ENCODE data around the gene CREB3L2. TPM values are rescaled to one million over a fixed set of nuclear protein-coding genes. Genes with fewer than 3 reads are reported as not detected.
"Not testable (repeated sequence)": the region's sequence is repeated elsewhere in the genome, so short reads cannot be mapped to it uniquely, and the experiment has no call there.

Gene CREB3L2
- total and polyA plus RNA-seq, 4 donors: 13.0 to 25.7 (median 19.5) TPM

DNA sequence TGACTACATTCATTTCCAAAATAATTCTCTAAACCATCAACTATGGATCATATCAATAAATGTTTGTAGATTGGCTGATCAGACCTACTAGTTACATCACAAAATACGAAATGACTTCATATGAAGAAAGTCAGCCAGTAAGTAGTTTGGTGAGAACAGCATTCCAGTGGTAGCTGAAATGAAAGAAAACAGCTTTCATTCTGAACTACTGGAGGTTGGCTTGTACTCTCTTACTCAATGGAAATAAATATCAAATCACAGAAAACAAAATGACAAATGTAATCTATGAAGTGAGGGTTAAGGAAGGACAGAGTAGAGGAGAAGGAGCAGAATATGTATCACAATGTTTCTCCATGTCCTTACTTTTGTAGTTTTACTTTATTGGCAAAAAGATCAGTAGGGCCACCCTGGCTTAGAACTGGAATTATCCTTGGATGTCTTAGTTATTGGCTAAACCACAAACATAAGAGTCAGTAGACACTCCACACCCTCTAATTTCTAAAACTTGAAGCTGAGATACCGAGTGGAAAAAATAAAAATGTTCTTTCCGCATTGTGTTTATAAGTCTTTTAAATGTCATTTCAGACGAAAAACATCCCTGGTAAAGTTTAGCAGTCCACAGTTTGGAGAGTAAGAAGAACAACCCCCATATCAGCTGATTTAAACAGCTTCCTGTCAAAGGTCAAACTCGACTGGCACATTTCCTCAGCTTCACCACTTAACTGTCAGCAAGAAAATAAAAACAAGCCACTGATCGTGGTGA, 81.1 kb downstream of the CREB3L2 start:
- no peak for DNase-seq (ENCODE audit: low read depth in 4 of 6, low spot score in 6 of 6)
- Histone ChIP-seq H3K4me3 (ENCODE audit: low read depth, low read length) (no peak overlapping the region), H3K9me3 (ENCODE audit: control insufficient read depth, insufficient read depth, low read length) (no peaks in the 10 kb centered on the region), H3K4me1 (ENCODE audit: control insufficient read depth, insufficient read depth, low read length) (no peaks in the 10 kb centered on the region), H3K36me3 (ENCODE audit: control insufficient read depth, insufficient read depth, low read length) (peaks cover 3% of the 10 kb centered on the region), H3K27ac (ENCODE audit: low read depth, low read length) (no peak overlapping the region), H3K27me3 (ENCODE audit: control insufficient read depth, insufficient read depth, low read length) (no peaks in the 10 kb centered on the region)
- WGBS (ENCODE audit: insufficient coverage): 100% methylated on average over 1 of the region's 6 CpGs

DNA sequence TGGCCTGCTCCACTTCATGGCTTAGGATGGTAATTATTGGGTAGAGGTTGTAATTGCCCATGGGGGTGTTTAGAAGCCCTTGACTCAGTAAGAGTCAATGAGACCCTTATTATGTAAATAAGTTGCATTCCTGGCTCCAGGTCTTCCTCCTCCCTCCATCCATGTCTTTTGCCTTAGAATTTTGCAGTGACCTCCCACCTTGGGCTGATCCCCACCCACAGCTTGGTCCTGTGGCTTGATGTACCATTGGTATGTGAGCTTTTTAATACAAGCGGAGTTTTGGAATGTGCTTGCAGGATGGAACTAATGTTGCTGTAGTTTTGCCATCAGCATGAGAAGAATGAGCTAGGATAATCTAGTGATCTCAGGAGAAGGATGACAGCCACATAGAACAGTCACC, 81.9 kb downstream of the CREB3L2 start:
- WGBS (ENCODE audit: insufficient coverage): no CpG with 5 or more reads among the region's 1 CpG
- Histone ChIP-seq H3K4me1 (ENCODE audit: control insufficient read depth, insufficient read depth, low read length) (no peaks in the 10 kb centered on the region), H3K27ac (ENCODE audit: low read depth, low read length) (no peak overlapping the region)

DNA sequence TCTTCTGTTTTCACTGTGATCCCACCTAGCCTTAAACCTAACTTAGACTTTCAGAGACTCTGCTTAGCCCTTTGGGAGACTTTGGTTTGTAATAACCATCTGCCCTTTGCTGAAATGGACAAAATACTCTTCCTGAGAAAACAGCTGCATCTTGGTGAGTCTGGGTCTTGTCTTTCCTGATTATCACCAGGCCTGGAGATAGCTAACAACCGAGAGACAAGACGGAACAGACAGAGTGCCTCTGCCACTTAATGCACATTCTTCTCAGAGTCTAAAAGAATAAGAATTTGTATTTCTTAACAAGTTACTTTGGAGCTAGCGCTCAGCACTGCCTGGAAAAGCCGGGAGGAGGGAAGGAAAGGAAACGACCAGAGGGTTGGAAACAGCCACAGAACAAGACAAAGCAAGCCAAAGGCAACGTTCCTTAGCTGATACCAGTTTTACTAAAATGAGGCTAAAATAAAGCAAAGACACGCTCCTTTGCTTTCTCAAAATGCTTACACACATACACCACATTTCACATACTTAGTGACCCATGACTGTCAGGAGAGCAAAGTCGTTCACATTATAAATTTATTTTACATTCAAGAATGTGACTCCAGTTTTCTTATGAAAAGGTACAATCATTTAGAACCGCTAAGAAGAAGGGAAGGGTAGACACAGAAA, 84.8 kb downstream of the CREB3L2 start:
- 100% methylated on average over 2 of the region's 9 CpGs for WGBS (ENCODE audit: insufficient coverage)
- H3K27ac ChIP-seq (ENCODE audit: low read depth, low read length): no peak overlapping the region
- no peak for DNase-seq (ENCODE audit: low read depth in 4 of 6, low spot score in 6 of 6)

More for the DNA sequence above, 81.9 kb downstream of the CREB3L2 start:
- Histone ChIP-seq H3K36me3 (ENCODE audit: control insufficient read depth, insufficient read depth, low read length) (peaks cover 3% of the 10 kb centered on the region), H3K4me3 (ENCODE audit: low read depth, low read length) (no peak overlapping the region), H3K27me3 (ENCODE audit: control insufficient read depth, insufficient read depth, low read length) (no peaks in the 10 kb centered on the region), H3K9me3 (ENCODE audit: control insufficient read depth, insufficient read depth, low read length) (no peaks in the 10 kb centered on the region)
- DNase-seq (ENCODE audit: low read depth in 4 of 6, low spot score in 6 of 6): no peak

DNA sequence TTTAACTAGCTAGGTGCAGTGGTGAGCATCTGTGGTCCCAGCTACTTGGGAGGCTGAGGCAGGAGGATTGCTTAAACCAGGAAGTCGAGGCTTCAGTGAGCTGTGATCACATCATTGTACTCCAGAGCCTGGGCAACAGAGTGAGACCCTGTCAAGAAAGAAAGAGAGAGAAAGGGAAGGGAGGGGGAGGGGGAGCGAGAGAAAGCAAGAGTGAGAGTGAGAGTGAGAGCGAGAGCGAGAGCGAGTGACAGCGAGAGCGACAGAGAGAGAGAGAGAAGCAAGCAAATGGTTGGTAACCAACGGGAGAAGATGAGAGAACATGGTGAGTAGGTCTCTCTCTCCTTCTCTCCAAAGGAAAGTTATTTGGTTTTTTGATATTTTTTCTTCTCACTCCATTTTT, 85.3 kb downstream of the CREB3L2 start:
- Histone ChIP-seq H3K27ac (ENCODE audit: low read depth, low read length) (no peak overlapping the region), H3K36me3 (ENCODE audit: control insufficient read depth, insufficient read depth, low read length) (peaks cover 8% of the 10 kb centered on the region), H3K4me1 (ENCODE audit: control insufficient read depth, insufficient read depth, low read length) (no peaks in the 10 kb centered on the region), H3K4me3 (ENCODE audit: low read depth, low read length) (no peak overlapping the region), H3K27me3 (ENCODE audit: control insufficient read depth, insufficient read depth, low read length) (no peaks in the 10 kb centered on the region), H3K9me3 (ENCODE audit: control insufficient read depth, insufficient read depth, low read length) (no peaks in the 10 kb centered on the region)
- no peak for DNase-seq (ENCODE audit: low read depth in 4 of 6, low spot score in 6 of 6)
- 100% methylated on average over 1 of the region's 8 CpGs for whole genome bisulfite sequencing (ENCODE audit: insufficient coverage)

More for the DNA sequence above, 84.8 kb downstream of the CREB3L2 start:
- H3K36me3 ChIP-seq (ENCODE audit: control insufficient read depth, insufficient read depth, low read length): peaks cover 4% of the 10 kb centered on the region
- no peaks in the 10 kb centered on the region for H3K4me1 ChIP-seq (ENCODE audit: control insufficient read depth, insufficient read depth, low read length)
- no peaks in the 10 kb centered on the region for H3K9me3 ChIP-seq (ENCODE audit: control insufficient read depth, insufficient read depth, low read length)
- H3K27me3 ChIP-seq (ENCODE audit: control insufficient read depth, insufficient read depth, low read length): no peaks in the 10 kb centered on the region
- H3K4me3 ChIP-seq (ENCODE audit: low read depth, low read length): no peak overlapping the region

DNA sequence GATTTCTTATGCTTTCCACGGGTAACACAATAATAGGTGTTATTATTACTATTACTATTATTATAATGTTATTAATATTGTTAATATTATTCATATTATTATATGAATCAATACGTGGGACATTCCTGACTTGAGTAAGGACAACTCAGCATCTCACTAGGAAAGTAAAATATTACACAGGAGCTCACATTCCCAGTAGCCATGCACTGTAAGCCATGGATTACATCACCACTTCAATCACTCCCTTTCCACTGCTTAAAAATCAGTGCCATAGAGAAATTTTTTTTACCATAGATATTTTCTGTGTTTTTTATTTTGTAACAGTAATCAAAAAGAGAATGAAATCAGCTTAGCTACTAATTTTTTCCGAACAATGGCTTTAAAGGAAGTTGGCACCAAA, 86.6 kb downstream of the CREB3L2 start:
- DNase-seq (ENCODE audit: low read depth in 4 of 6, low spot score in 6 of 6): no peak
- WGBS (ENCODE audit: insufficient coverage): no CpG with 5 or more reads among the region's 3 CpGs
- Histone ChIP-seq H3K27ac (ENCODE audit: low read depth, low read length) (no peak overlapping the region), H3K4me1 (ENCODE audit: control insufficient read depth, insufficient read depth, low read length) (no peaks in the 10 kb centered on the region), H3K9me3 (ENCODE audit: control insufficient read depth, insufficient read depth, low read length) (no peaks in the 10 kb centered on the region), H3K36me3 (ENCODE audit: control insufficient read depth, insufficient read depth, low read length) (peaks cover 10% of the 10 kb centered on the region), H3K27me3 (ENCODE audit: control insufficient read depth, insufficient read depth, low read length) (no peaks in the 10 kb centered on the region), H3K4me3 (ENCODE audit: low read depth, low read length) (no peak overlapping the region)

DNA sequence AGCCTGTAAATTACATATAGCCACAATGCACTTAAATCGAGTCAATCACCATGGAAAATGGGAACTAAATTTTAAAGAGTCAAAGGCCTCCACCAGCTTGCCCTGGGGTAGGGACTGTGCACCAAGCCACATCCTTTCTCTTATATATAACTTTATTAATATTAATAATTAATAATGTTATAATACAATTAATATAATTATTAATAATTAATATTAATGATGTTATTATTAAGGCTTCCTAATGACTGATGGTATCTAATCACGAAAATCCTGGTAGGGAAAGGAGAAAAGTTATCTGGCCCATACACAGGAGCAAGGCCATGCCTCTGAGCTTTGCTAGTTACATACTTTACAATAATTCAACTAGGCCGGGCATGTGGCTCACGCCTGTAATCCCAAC, 87.9 kb downstream of the CREB3L2 start:
- WGBS (ENCODE audit: insufficient coverage): 95% methylated on average over 2 of the region's 4 CpGs
- Histone ChIP-seq H3K4me3 (ENCODE audit: low read depth, low read length) (no peak overlapping the region), H3K36me3 (ENCODE audit: control insufficient read depth, insufficient read depth, low read length) (peaks cover 17% of the 10 kb centered on the region), H3K27ac (ENCODE audit: low read depth, low read length) (no peak overlapping the region), H3K4me1 (ENCODE audit: control insufficient read depth, insufficient read depth, low read length) (no peaks in the 10 kb centered on the region), H3K27me3 (ENCODE audit: control insufficient read depth, insufficient read depth, low read length) (no peaks in the 10 kb centered on the region), H3K9me3 (ENCODE audit: control insufficient read depth, insufficient read depth, low read length) (no peaks in the 10 kb centered on the region)
- DNase-seq (ENCODE audit: low read depth in 4 of 6, low spot score in 6 of 6): no peak

DNA sequence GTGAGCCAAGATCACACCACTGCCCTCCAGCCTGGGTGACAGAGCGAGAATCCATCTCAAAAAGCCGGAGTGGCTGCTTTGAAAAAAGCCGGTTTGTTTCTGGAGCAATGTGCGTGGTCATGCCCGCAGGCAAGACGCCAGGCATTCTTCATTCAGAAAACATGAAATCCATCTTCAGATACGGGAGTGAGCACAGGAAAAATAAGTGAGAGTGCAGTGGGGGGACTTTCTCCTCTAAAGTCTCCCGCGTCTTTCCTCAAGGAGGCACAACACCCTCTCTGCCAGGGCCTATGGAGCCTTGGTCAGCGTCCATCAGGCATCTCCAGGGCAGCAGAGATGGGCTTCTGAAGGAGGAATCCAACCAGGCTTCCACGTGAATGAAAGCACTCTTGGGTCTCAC, 92.8 kb downstream of the CREB3L2 start:
- H3K27me3 ChIP-seq (ENCODE audit: control insufficient read depth, insufficient read depth, low read length): no peaks in the 10 kb centered on the region
- H3K27ac ChIP-seq (ENCODE audit: low read depth, low read length): peak overlapping the region; percentile 6
- H3K36me3 ChIP-seq (ENCODE audit: control insufficient read depth, insufficient read depth, low read length): peaks cover 26% of the 10 kb centered on the region
- WGBS (ENCODE audit: insufficient coverage): 93% methylated on average over 6 of the region's 11 CpGs
- H3K4me3 ChIP-seq (ENCODE audit: low read depth, low read length): no peak overlapping the region
- peaks cover 1% of the 10 kb centered on the region for H3K9me3 ChIP-seq (ENCODE audit: control insufficient read depth, insufficient read depth, low read length)
- peaks cover 4% of the 10 kb centered on the region for H3K4me1 ChIP-seq (ENCODE audit: control insufficient read depth, insufficient read depth, low read length)
- no peak for DNase-seq (ENCODE audit: low read depth in 4 of 6, low spot score in 6 of 6)

DNA sequence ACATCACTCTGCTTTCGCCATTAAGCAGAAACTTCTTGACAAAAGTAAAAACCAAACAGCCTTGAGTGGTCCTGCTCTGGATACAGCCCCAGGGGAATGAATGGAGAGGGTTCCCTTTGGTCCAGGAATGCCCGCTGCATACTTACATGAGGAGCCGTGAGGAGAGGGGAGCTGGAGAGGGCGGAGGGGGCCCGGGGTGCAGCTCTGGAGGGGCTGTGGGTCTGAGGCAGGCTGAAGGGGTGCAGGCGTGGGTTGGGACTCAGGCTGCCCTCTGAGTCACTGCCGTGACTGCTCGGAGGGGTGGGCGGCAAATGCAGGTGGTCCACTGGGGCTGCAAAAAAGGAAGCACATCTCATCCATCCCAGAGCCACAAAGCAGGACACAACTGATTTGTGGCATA, 93.8 kb downstream of the CREB3L2 start:
- peaks cover 7% of the 10 kb centered on the region for H3K4me1 ChIP-seq (ENCODE audit: control insufficient read depth, insufficient read depth, low read length)
- DNase-seq (ENCODE audit: low read depth in 4 of 6, low spot score in 6 of 6): no peak
- H3K27ac ChIP-seq (ENCODE audit: low read depth, low read length): no peak overlapping the region
- H3K9me3 ChIP-seq (ENCODE audit: control insufficient read depth, insufficient read depth, low read length): peaks cover 1% of the 10 kb centered on the region
- no peak overlapping the region for H3K4me3 ChIP-seq (ENCODE audit: low read depth, low read length)
- 95% methylated on average over 8 of the region's 9 CpGs for WGBS (ENCODE audit: insufficient coverage)
- peaks cover 26% of the 10 kb centered on the region for H3K36me3 ChIP-seq (ENCODE audit: control insufficient read depth, insufficient read depth, low read length)
- no peaks in the 10 kb centered on the region for H3K27me3 ChIP-seq (ENCODE audit: control insufficient read depth, insufficient read depth, low read length)

DNA sequence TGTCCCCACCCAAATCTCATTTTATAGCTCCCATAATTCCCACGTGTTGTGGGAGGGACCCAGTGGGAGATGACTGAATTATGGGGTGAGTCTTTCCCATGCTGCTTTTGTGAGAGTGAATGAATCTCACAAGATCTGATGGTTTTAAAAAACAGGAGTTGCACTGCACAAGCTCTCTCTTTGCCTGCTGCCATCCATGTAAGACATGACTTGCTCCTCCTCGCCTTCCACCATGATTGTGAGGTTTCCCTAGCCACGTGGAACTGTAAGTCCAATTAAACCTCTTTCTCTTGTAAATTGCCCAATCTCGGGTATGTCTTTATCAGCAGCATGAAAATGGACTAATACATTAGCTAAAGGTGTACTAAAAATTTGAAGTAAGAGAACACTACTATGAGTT, 95.2 kb downstream of the CREB3L2 start:
- not testable (repeated sequence) for H3K4me1 ChIP-seq (ENCODE audit: control insufficient read depth, insufficient read depth, low read length); DNase-seq (ENCODE audit: low read depth in 4 of 6, low spot score in 6 of 6); H3K27ac ChIP-seq (ENCODE audit: low read depth, low read length); H3K4me3 ChIP-seq (ENCODE audit: low read depth, low read length); H3K9me3 ChIP-seq (ENCODE audit: control insufficient read depth, insufficient read depth, low read length); H3K27me3 ChIP-seq (ENCODE audit: control insufficient read depth, insufficient read depth, low read length)
- 100% methylated on average over 1 of the region's 4 CpGs for WGBS (ENCODE audit: insufficient coverage)
- peaks cover 24% of the 10 kb centered on the region for H3K36me3 ChIP-seq (ENCODE audit: control insufficient read depth, insufficient read depth, low read length)

DNA sequence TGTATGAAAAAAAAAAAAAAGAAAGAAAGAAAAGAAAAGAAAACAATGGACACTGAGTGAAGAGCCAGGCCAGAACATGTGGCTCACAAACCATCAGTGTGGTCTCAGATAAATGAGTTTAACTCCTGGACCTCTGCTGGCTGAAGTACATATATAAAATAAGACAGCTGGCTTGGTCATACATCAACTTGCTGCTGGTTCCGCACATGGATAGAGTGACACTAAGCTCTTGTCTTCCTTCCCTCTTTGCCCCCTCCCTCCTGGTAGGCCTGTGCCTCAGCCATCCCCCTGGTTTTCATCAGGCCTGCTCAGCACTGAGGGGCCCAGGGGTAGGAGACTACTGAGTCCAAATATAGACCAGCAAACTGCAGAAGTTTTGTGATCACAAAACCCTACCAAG, 97.1 kb downstream of the CREB3L2 start:
- Histone ChIP-seq H3K9me3 (ENCODE audit: control insufficient read depth, insufficient read depth, low read length) (peaks cover 1% of the 10 kb centered on the region), H3K27ac (ENCODE audit: low read depth, low read length) (no peak overlapping the region), H3K27me3 (ENCODE audit: control insufficient read depth, insufficient read depth, low read length) (no peaks in the 10 kb centered on the region), H3K4me1 (ENCODE audit: control insufficient read depth, insufficient read depth, low read length) (peaks cover 7% of the 10 kb centered on the region), H3K4me3 (ENCODE audit: low read depth, low read length) (no peak overlapping the region), H3K36me3 (ENCODE audit: control insufficient read depth, insufficient read depth, low read length) (peaks cover 22% of the 10 kb centered on the region)
- WGBS (ENCODE audit: insufficient coverage): 60% methylated on average over 1 of the region's 1 CpG
- DNase-seq (ENCODE audit: low read depth in 4 of 6, low spot score in 6 of 6): peak in 2 of 6 donors; percentile 28 to 35

Data from spinal cord (tissue), 10 donors.